ENCODE measurements around the gene GZMA.
A peak's percentile ranks its signal among the peaks of the same experiment; 100 is the strongest.
"Not testable (repeated sequence)": the region's sequence is repeated elsewhere in the genome, so short reads cannot be mapped to it uniquely, and the experiment has no call there.

Gene GZMA

DNA sequence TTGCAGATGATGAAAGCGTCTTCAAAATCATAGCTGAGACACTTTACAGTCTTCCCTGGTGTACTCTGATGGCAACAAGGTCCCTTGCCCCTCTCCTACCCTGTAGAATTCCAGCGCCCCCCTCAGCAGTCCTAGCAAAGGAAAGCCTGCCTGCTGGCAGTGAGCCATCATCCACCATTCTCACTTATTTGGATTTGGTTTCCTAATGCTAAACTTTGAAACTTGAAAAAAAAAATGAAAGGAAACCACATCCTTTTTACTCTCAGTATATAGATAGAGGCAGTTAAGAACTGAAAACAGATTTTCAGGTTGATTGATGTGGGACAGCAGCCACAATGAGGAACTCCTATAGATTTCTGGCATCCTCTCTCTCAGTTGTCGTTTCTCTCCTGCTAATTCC is at the start of gene GZMA:
Gene GZMA (plus strand): TSS at position 299 of the 400 bp plus-strand sequence. CDS start 37 bp downstream, at position 336.
- DNase-seq, result peak; percentile 61

- DNase-seq, result no peak
Measured at GRCh38 chr5:55055183-55055582, 47.3 kb upstream of the GZMA start.

- DNase-seq, result peak; percentile 88
Measured at GRCh38 chr5:55062039-55062779, 40.2 kb upstream of the GZMA start.

DNA sequence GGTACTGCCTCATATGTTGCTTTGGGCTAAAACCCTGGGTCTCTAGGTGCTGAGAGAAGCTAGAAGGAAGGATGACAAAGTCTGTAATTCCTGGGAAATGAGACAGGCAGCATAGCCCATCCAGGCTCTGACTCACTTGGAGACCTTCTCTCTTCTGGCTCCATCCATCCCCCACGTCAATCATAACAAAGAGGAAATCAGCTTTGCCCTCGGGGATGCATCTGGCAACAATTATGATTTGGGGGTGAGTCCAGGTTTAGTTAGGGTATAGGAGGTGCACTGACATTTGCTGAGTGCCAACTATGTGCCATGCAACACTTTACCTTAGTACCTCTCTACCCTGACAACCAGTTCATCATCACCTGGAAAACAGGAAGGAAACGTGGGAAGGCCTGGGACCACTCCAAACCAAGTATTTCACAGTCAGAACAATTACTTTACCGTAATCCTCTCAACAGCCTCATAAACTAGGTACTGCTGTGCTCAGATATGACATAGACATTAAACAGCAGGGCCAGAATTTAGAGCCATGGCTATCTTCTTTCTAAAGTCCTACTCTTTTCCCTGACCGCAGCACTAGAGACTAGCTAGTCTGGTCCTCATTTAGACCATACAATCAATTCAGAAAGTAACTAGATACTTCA is 39.1 kb upstream of the GZMA start:
- no peak for DNase-seq

GRCh38 chr5:55063899-55064298 is 38.5 kb upstream of the GZMA start:
- no peak for DNase-seq

GRCh38 chr5:55064523-55064922 is 37.9 kb upstream of the GZMA start:
- no peak for DNase-seq

GRCh38 chr5:55066277-55066676 is 36.2 kb upstream of the GZMA start:
- DNase-seq, result peak; percentile 34

- DNase-seq, result peak; percentile 45
Measured at GRCh38 chr5:55070968-55071367, 31.5 kb upstream of the GZMA start.

GRCh38 chr5:55071413-55071812 is 31.0 kb upstream of the GZMA start:
- DNase-seq, result no peak

- DNase-seq, result peak; percentile 81
Measured at GRCh38 chr5:55072666-55073065, 29.8 kb upstream of the GZMA start.

- peak; percentile 32 for DNase-seq
Measured at GRCh38 chr5:55073211-55073610, 29.2 kb upstream of the GZMA start.

GRCh38 chr5:55081541-55081940 is 20.9 kb upstream of the GZMA start:
- no peak for DNase-seq

DNA sequence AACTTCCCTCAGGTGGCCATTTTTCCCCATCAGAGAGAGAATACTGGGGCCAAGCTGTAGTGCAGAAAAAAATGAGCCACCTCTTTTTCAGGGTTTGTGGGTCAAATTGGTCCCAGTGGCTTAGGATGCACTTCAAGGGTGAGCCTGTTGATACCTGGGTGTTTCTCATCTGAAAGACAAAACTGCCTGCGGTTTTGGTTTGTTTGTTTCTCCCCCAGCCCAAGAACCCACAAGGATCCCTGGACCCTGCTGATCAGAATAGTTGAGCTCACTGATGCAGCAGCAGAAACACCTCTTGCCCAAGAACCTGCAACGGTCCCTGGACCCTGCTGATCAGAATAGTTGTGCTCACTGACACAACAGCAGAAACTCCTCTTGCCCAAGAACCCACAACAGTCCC is 13.1 kb upstream of the GZMA start:
- DNase-seq, result not testable (repeated sequence)

GRCh38 chr5:55091011-55091410 is 11.4 kb upstream of the GZMA start:
- DNase-seq, result not testable (repeated sequence)

DNA sequence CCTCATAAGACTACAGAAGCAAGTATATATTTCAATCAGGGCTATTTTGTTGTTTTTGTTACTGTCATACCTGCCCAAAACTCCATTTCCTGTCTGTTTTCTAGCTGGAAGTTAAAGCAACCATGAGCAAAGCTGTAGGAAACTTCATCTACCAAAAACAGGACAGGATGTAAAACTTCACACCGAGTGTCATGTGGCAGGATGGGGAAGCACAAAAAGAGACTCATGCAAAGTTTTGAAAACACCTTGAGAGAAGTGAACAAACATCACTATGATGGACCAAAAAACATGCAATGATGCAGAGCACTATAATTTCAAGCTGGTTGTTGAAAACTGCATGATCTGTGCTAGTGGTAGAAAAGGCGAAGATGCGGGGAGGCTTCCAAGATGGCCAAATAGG is 6.3 kb upstream of the GZMA start:
- peak; percentile 51 for DNase-seq

DNA sequence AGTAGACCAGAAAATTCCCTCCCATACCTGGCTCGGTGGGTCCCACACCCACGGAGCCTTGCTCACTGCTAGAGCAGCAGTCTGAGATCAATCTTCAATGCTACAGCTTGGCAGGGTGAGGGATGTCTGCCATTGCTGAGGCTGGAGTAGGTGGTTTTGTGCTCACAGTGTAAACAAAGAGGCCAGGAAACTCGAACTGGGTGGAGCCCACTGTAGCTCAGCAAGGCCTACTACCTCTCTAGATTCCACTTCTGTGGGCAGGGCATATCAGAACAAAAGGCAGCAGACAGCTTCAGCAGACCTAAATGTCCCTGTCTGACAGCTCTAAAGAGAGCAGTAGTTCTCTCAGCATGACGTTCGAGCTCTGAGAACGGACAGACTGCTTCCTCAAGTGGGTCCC is 5.6 kb upstream of the GZMA start:
- DNase-seq, result peak; percentile 15

DNA sequence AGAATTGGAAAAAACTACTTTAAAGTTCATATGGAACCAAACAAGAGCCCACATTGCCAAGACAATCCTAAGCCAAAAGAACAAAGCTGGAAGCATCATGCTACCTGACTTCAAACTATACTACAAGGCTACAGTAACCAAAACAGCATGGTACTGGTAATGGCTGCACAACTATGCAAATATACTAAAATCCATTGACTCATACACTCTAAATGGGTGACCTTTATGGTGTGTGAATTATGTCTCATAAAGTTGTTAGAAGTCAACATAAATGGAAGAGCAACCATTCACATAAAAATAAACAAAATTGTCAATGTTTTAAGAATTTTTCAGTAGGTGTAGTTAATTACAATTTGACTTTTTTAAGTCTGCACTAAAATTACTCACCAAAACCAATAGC is 1.3 kb upstream of the GZMA start:
- DNase-seq, result not testable (repeated sequence)

DNA sequence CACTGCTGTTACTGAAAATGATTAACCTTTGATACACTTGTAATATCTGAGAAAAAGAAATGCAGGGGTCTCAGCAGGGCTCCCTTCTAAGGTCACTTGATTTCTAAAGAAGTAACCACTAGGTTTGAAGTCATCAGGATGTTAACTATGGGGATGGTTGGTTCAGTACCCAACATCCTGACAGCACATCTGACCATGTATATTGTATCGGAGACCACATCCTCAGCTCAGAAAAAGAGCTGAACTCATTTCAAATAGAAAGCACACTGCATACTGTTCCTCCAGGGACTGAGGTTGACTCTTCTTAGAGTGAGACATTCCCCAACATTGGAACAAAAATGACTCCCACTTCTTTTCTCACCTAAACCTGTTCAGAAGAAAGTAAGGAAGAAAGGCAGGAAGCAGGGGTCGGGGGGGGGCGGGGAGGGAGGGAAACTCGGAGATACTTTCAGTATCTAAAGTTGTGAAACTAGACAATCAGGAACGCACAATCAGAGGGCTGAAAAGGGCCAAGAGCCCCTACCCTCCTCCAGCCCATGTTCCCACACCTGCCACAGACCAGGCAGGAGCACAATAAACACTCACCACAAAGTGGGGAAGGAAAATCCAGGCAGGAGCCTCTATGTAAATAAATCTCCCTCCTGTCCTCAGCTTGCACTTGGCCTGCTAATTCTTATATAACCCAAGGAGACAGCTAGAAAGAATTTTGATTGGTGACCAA is 730 bp upstream of the GZMA start:
- peak; percentile 71 for DNase-seq

DNA sequence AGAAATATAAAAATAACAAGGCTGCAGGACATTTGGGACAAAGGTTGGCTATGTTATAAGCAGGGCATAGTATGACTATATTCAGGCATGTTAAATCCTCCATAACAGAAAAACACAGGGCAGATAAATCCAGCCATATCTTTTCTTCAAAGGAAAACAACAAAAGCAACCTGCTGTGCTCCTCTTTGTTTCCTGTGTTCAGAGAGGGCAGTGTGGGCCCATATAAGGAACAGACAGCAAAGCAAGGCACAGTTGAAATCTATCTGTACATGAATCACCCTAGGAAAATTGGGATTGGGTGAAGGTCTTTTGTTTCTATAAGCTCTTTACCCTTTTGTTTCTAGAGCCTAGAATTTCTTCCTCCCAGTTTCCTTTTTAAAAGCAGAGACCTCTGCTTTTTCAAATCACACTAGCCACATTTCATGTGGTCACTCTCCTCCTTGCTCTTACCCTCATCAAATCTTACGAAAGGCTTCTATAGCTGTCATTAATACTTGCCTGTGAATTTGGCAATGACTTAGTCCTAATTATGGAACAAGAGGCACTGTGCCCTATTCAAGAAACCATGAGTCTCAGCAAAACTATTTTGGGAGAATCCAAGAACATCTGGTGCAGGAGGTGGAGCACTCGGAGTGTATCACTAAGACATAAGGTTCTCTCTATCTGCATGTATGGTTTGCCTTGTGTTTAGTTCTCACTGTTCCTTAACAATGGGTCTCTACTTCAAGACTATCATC is 1.8 kb downstream of the GZMA start:
- DNase-seq, result no peak

- DNase-seq, result no peak
Measured at GRCh38 chr5:55104946-55105701, 2.7 kb downstream of the GZMA start.

DNA sequence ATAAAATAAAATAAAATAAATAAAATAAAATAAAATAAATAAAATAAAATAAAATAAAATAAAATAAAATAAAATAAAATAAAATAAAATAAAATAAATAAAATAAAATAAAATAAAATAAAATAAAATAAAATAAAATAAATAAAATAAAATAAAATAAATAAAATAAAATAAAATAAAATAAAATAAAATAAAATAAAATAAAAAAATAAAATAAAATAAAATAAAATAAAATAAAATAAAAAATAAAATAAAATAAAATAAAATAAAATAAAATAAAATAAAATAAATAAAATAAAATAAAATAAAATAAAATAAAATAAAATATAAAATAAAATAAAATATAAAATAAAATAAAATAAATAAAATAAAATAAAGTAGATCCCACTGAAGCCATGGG is 3.5 kb downstream of the GZMA start:
- not testable (repeated sequence) for DNase-seq

DNA sequence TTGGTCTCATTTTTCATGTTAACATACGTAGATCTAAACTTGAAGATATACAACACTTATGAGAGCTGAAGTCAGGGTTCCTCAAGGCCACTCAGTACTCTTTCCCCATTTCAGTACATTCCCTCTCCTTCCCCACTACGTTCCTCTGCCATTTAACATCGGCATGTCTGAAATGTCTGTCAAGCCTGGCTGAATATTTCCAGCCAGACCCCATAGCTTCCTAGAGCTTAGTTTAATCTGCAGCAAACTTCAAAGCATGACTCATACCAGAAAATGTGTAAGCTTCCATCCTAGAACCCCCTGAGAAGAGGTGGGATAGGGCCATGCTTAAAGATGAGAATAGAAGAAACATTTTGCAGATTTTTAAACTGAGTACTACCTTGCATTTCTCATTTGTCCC is 6.2 kb downstream of the GZMA start:
- no peak for DNase-seq

Data from activated CD4-positive, alpha-beta T cell treated with anti-CD3 and anti-CD28 coated beads, Interleukin-2, Interleukin-6, amounts not matched to agents 100 ng/mL and 50 ng/mL, durations not matched to agents 16 hours and 8 hours (primary cell).